ENCODE results near the gene LSM7.
"Not testable (repeated sequence)": the region's sequence is repeated elsewhere in the genome, so short reads cannot be mapped to it uniquely, and the experiment has no call there.

The LSM7 gene

DNA sequence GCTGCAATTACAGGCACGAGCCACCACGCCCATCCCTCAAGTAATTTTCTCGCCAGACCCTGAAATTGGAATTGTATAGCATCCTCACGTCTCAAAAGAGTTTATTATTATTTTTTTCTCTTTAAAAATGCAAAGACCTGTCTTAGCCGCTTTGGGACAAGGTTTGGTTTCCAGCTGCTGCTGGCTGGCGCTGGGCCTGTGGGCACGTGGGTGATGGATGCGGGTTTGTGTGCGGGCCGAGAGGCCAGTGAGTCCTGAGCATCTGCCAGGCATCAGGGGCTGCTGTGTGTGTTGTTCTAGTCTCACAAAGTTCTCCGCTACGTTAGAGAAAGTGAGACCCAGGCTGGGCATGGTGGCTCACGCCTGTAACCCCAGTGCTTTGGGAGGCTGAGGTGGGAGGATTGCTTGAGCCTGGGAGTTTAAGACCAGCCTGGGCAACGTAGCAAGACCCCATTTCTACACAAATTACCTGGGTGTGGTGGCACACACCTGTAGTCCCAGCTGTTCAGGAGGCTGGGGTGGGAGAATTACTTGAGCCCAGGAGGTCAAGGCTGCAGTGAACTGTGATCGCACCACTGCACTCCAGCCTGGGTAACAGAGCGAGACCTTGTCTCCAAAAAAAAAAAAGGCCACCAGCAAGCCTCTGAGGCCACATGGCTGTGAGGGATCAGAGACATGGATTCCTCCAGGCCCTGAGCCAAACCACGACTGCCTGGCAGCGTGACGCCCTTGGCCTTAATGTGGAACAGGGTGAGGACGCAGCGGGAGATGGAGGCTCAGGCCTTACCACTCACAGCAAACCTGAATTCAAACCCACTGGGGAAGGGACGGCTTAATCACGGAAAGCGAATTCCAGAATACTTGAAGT is 27.0 kb upstream of the LSM7 start:
- no peak for DNase-seq

DNA sequence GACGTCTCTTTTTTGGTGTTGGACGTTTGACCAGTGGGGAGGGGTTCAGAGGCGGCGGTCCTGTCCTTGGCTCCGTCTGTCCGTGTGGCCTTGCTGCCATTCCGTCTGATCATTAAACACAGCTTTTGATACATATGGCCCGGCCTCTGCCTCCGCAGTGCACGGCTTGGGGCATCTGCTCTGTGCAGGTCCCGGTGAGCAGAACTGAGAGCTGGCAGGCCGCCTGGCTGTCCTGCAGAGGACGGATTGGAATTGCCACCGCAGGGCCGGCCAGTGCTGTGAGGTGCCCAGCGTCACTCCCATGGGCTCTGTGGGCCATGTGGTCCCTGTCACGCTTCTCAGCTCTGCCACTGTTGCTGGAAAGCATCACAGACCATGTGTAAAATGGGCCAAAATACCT is 26.3 kb upstream of the LSM7 start:
- no peak for DNase-seq

DNA sequence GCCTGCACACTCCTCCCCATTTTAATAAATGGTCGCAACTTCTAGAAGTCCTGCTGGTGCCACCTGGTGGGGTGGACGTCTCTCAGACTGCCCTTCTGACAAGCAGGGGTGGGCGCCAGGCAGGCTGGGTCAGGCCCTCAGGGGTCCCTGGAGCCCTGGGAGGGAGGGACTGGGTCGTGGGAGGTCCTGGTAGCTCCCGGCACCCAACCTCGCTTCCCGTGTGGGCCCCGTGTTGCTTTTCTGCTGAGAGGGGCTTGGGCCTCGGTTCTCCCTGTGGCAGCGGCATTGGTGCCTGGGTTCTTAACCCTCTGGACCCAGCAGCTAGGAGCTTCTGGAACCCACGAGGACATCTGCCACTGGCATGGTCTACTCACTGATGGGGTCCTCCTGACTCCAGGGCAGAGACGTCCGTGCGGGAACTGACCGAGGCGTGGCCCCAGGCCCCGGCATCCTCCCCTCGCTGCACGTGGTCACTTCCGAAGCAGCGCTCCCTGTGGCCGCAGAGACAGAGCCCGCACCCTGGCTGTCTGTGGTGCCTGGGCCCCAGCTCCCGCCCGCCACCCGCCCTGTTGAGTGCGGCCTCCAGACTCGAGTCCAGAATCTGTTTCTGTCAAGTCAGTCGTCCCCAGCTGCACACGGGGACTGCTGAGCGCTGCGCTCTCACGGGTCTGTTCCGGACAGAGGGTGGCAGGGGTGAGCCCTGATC is 25.7 kb upstream of the LSM7 start:
- no peak for DNase-seq

- DNase-seq, result no peak
Measured at GRCh38 chr19:2353159-2353886, 24.9 kb upstream of the LSM7 start.

GRCh38 chr19:2352121-2352520 is 23.7 kb upstream of the LSM7 start:
- DNase-seq, result no peak

DNA sequence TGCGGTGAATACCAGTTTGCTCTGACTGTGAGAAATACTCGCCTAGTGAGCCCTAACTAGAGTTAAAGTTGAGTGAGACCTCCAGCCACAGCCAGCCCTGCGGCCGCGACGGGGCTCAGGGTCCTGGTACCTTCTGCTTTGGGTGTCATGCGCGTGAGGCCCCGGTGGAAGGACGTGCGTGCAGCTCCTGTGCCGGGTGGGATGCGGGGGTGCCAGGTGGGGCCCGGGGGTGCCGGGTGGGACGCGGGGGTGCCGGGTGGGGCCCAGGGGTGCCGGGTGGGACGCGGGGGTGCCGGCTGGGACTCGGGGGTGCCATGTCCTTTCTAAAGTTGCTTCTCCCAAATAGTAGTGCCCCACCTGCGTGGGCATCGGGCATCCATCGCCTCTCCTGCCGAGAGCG is 23.2 kb upstream of the LSM7 start:
- no peak for DNase-seq

DNA sequence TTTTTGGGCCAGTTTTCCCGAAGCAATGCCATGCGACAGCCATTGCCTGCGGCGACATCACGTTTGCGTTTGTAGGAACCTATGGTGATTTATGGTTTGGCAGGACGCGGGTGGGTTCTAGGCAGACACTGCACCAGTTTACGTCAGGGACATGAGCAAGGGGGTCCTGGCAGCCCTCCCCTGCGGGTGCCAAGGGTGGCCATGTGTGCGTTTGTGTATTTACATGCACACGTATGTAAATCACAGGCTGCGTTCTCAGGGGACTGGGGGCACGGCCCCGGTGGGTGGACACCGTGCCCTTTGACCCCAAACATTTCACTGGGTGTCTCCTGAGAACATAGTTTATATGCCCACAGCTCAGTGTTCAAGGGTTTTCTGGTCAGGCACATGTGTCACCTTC is 22.3 kb upstream of the LSM7 start:
- DNase-seq, result no peak

GRCh38 chr19:2349818-2350217 is 21.4 kb upstream of the LSM7 start:
- not testable (repeated sequence) for DNase-seq

GRCh38 chr19:2345794-2346663 is 17.6 kb upstream of the LSM7 start:
- DNase-seq, result no peak

DNA sequence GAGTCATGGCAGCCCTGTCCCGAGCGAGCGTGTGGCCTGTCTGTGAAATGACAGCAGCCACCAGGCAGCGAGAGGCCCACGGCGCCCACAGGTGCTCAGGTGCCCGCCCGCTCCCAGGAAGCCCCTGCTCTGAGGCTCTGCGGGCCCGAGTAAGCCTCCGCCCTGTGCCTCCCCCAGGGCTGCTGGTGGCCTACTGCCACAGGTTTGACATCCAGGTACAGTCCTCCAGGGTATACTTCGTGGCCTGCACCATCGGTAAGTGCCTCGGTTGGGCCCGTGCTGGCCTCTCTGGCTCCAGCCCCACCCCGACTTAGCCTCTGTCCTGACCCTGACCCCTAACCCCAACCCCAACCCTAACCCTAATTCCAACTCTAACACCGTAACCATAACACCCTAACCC is 16.7 kb upstream of the LSM7 start:
- no peak for DNase-seq

GRCh38 chr19:2344381-2344870 is 16.0 kb upstream of the LSM7 start:
- DNase-seq, result no peak

GRCh38 chr19:2343289-2343982 is 15.1 kb upstream of the LSM7 start:
- DNase-seq, result no peak

DNA sequence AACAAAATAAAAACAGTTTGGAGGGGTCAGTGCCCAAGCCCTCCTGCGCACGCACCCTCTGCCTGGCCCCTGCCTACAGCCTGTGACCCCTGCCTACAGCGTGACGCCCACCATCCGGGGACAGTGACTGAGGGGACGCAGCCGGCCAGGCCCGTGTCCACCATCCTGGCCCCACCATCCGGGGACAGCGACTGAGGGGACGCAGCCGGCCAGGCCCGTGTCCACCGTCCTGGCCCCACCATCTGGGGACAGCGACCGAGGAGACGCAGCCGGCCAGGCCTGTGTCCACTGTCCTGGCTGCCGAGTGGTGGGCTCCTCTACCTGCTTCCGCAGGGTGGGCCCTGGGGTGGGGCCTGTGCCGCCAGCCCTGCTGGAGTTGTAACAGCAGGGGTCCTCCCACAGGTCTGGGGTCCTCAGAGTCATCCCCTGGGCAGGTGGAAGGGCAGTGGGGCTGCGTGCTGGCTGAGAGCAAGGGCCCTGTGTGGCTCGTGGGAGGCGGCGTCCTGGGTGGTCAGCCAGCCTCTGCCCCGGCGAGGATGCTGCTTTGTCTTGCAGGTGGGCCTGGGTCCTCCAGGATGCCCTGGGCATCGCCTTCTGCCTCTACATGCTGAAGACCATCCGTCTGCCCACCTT is 14.4 kb upstream of the LSM7 start:
- DNase-seq, result no peak

DNA sequence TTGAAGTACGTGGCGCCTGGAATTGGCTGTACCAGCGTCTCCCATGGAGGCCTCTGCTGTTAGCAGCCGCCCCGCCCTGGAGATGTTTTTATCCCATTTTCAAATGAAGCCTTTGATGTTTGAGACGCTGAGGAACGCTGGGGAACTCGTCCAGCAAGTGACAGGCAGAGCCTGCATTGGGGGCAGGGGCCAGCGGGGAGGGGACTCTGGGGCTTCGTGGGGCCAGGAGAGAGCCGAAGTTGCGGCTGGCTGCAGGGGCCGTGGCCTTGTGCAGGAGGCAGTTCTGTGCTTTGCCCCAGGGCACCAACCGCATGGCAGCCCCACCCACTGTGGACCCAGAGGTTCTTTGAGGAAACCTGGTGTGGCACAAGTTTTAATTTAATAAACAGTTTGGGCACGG is 13.6 kb upstream of the LSM7 start:
- DNase-seq, result no peak

DNA sequence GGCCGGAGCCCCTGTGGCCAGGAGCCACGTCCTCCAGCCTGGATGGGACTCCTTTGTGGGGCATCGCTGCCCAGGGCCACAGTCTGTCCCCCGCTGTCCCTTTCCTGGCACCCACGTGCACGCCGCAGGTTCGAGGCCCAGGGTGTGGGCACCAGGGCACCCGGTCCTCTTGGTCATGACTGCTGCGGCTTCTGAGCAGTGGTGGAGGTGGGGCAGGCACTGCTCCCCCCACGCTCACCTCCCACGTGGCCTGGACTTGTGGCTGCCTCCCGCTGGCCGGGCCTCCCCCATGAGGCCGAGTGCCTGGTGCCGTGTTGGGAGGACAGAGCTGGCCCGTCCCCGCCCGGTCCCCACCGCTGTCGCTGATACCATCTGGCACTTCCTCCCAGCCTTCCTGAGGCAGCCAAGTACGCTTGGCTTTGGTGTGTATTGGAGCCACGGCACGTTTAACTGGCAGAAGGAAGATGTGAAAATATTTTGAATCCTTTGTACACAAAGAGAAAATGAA is 12.9 kb upstream of the LSM7 start:
- DNase-seq, result no peak

- DNase-seq, result no peak
Measured at GRCh38 chr19:2340496-2341243, 12.3 kb upstream of the LSM7 start.

- DNase-seq, result no peak
Measured at GRCh38 chr19:2339644-2340310, 11.4 kb upstream of the LSM7 start.

DNA sequence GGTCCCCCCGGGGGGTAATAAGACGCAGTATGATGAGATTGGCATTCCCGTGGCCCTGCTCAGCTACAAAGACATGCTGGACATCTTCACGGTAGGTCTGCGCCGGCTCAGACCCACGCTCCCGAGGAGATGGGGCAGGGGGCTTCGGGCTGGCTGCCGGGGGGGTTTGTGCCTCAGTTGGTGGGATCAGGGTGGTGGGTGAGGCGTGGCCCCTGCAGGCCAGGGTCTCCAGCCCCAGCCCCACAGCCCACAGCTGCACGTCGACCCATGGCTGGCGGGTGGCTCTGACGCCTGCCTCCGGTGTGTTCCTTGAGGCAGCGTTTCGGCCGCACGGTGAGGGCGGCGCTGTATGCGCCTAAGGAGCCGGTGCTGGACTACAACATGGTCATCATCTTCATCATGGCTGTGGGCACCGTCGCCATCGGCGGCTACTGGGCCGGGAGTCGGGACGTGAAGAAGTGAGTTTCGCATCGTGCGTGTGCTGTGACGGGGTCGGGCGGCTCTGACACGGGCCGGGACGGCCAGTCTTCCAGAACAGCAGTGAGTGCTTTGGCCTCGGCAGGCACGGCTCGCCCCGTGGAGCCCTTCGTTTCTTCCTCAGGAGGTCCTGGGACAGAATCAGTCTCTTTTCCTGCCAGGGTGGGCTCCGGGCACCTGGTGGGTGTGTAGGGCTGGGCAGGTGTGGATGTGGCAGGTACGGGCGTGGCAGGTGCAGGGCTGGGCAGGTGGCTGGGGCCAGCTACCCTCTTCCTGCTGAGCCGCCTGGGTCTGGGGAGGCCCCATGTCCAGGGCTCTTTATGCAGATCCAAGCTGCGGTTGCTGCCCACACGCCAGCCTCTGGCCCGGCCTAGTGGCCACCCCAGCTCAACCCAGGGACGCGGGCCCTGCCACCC is 10.6 kb upstream of the LSM7 start:
- no peak for DNase-seq
